NCI-H748 treated with DMSO at 0.1 percent for 48 hours (cell line): ENCODE results near the gene ZGRF1.
"Not testable (repeated sequence)": the region's sequence is repeated elsewhere in the genome, so short reads cannot be mapped to it uniquely, and the experiment has no call there.

ENCODE experiments used
- DNase-seq: peaks from one replicate; lab custom pipeline; 2025; lab: John Stamatoyannopoulos, UW

The ZGRF1 gene

DNA sequence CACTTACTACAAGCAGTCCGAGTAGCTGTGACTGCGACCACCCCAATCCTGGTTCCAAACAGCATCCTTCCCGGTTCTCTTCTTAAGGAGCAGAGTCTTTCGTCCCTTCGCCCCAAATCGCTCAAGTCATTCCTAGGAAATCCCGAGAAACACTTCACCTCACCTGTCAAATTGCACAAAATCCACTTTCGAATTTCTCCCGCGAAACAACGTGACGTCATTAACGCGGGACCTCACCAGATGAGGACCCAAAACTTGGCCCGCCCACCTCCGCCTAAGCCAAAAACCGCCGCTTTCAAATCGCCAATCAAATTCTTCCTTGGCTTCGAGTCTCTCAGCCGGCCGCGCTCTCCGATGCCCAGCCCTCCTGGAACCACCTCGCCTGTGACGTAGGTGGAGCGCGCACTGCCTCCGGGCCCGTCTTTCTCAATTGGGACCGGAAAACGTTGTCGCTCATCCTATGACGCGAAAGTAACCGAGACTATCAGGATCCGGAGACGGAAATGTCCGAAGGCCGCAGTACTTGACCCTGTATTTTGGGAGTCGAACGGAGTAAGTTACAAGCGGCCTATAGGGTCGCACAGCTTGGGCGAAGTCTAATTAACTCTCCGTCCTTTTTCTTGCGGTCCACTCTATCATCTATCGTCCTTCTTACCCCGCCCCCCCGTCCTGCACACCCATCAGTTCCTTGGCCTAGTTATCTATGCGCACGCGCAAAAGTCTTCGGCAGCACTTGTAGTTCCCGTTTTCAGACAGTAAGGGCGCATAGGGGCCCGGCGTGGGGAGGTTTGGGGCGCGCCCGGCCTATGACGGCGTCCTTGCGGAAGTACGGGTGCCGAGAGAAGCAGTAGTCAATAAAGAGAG is at the start of gene ZGRF1, which contains the start of gene LARP7:
ZGRF1 (minus strand) TSS at position 222 of the 864 bp plus-strand sequence. CDS start 3,733 bp downstream, outside the sequence.
LARP7 (plus strand) TSS at position 456 of the 864 bp plus-strand sequence. CDS start 7,527 bp downstream, outside the sequence.
- peak; percentile 95 for DNase-seq

GRCh38 chr4:112680996-112681395 is 44.3 kb upstream of the ZGRF1 start:
- no peak for DNase-seq

DNA sequence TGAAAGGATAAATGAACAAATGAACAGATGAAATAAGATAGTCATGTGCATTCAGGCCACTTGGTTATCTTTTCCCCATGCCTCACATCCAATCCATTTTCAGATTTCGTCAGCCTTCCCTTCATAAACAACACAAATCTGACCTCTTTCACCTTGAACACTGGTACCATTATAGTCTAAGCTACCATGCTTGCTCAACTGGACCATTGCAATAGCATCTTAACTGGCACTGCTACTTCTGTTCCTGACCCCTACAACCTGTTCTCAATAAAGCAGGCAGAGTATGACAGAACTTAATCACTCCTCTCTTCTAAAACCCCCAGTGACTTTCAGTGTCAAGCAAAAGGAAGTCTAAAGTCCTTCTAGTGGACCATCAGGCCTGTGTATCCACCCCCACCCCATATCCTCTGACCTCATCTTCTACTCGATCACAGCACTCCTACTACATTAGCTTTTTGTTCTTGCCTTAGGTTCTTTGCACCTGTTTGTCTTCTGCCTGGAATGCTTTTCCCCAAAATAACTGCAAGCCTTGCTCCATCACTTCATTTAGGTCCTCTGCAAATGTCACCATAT is 40.9 kb upstream of the ZGRF1 start:
- DNase-seq: no peak

DNA sequence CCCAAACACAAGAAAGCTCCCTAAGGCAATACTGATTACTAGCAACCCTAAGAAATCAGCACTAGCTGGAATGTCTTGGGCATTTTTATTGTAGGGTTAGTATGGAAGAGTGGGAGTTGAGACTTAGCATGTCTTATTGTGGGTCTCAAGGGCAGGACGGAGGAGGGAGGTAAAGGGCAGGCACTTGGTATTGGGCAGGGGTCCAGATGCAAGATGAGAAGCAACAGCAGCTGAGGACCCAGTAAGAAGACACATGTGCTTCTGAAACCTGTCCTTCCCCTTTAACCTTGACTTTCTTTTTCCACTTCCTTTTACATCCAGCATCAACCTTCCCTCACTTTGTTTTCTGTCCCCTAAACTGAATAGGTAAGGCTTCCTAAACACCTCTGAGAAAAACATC is 37.7 kb upstream of the ZGRF1 start:
- no peak for DNase-seq

- no peak for DNase-seq
Measured at GRCh38 chr4:112673686-112674085, 37.0 kb upstream of the ZGRF1 start.

GRCh38 chr4:112673076-112673475 is 36.4 kb upstream of the ZGRF1 start:
- DNase-seq: no peak

DNA sequence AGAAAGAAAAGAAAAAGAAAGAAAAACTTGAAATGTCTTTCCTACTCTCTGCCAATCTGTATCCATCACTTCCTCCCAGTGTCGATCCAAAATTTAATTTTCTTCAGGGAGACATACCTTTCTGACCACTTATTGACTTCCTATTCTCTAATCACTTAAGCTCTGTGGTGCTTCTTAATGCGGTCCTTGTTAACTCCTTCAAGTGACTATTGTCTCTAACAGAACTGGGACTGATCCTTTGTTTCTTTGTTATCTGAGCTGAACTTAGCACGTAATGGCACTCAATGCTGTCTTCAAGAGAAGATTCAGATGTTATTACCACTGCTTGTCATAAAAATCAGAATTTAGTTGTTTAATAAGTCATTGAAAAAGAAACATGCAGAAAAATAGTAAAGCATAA is 31.4 kb upstream of the ZGRF1 start:
- no peak for DNase-seq

DNA sequence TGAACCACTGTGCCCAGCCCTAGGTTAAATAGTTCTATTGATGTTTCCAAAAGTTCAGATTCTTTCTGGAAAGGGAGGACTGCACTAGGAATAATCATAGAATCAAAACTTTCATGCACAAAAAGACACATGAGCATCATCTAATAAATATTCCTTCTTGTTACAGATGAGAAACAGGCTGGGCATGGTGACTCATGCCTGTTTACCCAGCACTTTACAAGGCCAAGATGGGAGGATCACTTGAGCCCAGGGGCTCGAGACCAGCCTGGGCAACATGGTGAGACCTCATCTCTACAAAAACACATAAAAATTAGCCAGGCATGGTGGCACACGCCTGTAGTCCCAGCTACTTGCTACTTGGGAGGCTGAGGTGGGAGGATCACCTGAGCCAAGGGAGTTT is 27.9 kb upstream of the ZGRF1 start:
- no peak for DNase-seq

DNA sequence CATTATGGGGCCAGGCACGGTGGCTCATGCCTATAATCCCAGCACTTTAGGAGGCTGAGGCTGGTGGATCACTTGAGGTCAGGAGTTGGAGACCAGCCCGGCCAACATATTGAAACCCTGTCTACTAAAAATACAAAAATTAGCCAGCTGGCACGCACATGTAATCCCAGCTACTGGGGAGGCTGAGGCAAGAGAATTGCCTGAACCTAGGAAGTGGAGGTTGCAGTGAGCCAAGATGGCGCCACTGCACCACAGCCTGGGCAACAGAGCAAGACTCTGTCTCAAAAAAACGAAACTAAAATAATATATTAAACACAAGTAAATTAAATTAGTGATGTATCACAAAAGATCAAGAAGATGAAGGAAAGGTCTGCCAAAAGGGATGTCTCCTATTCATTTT is 19.4 kb upstream of the ZGRF1 start:
- not testable (repeated sequence) for DNase-seq

- DNase-seq: no peak
Measured at GRCh38 chr4:112655270-112655669, 18.6 kb upstream of the ZGRF1 start.

DNA sequence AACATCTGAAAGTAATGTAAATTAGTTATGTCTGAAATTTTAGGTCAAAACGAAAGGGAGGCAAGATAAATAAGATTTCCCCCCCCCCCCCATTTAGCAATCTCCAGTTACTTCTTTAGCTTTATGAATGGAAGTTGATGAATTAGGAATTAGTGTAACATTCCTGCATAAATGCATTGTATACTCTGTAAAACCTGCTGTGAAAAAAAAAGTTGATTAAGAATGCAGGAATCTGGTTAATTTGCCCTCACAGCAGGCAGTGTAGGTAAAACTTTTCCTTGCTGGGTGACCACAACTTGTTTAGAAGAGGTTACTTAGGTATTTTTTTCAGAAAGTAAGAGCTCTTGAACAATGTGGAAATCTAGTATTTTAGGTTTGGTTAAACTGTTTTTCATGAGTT is 15.5 kb upstream of the ZGRF1 start:
- DNase-seq: no peak

GRCh38 chr4:112651641-112652040 is 14.9 kb upstream of the ZGRF1 start:
- no peak for DNase-seq

GRCh38 chr4:112650332-112650731 is 13.6 kb upstream of the ZGRF1 start:
- no peak for DNase-seq

DNA sequence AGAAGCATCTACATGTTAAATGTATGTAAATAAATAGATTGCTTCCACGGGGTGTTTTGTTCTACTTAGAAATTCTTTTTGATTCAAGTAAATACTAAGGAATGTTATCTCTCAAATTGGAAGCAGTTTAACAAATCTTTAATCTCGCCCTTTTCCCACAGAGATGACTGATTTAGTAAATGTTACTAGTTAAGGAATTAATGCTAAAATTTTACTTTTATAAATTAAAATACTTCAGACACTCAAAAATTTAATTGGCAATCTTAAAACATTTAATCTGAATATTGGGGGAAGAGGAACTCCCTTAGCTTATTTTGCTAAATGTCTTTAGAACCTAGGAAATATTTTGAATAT is 12.3 kb upstream of the ZGRF1 start:
- no peak for DNase-seq

DNA sequence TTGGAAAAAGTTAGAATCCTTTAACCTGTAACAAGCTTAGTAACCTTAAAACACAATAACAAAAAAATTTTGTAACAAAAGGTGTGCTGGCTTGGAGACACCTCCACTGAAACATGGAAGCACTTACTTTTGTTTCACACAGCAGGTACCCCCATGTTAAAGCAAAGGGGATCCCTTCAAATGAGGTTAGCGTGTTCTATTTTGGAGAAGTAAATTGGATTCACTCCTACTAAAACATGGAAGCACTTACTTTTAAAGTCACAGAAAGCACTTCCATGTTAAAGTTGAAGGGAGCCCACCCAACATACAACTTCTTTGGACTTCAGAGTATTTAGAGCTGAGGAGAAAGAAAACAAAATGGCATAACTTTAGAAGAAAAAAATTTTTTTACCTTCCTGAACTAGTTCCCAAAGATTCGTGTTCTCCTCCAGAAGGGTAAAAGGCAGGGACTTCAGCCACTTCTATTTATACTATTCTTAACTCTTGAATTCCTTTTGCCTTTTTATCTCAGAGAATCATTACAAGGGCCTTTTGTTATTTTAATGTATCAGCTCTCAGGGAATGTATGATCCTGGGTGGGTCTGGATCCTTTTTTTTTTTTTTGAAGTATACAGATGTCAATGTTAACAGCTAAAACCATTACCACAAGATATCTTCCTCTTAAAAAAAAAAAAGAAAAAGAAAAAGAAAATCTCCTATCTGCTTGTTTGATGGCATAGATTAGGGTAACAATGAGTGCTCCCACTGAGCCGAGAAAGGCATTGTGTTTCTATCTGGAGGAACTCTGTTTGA is 11.8 kb upstream of the ZGRF1 start:
- DNase-seq: no peak

- DNase-seq: no peak
Measured at GRCh38 chr4:112647785-112648184, 11.1 kb upstream of the ZGRF1 start.

- DNase-seq: no peak
Measured at GRCh38 chr4:112646632-112647537, 10.2 kb upstream of the ZGRF1 start.

DNA sequence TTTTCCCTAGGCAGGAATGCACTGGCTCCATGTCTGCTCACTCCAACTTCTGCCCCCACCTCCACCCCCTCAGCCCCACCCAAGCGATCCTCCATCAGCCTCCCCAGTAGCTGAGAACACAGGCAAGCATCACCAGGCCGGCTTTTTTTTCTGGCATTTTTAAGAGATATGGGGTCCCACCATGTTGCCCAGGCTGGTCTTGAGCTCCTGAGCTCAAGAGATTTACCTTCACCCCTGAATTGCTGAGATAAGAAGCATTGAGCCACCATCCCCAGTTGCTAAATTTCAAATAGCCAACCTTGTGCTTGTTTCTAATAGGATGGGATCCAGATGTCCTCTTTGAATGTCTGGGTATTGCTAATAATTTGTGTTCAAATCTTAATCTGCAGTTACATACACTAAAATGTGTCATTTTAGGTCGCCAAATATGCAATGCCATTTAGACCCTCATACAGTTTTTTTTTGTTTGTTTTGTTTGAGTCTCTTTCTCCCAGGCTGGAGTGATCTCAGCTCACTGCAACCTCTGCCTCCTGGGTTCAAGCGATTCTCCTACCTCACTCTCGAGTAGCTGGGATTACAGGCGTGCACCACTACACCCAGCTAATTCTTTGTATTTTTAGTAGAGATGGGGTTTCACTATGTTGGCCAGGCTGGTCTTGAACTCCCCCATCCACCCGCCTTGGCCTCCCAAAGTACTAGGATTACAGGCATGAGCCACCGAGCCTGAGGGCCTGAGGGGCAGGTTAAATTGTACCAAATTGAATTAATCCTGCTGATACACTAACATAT is 9.0 kb upstream of the ZGRF1 start:
- DNase-seq: no peak

DNA sequence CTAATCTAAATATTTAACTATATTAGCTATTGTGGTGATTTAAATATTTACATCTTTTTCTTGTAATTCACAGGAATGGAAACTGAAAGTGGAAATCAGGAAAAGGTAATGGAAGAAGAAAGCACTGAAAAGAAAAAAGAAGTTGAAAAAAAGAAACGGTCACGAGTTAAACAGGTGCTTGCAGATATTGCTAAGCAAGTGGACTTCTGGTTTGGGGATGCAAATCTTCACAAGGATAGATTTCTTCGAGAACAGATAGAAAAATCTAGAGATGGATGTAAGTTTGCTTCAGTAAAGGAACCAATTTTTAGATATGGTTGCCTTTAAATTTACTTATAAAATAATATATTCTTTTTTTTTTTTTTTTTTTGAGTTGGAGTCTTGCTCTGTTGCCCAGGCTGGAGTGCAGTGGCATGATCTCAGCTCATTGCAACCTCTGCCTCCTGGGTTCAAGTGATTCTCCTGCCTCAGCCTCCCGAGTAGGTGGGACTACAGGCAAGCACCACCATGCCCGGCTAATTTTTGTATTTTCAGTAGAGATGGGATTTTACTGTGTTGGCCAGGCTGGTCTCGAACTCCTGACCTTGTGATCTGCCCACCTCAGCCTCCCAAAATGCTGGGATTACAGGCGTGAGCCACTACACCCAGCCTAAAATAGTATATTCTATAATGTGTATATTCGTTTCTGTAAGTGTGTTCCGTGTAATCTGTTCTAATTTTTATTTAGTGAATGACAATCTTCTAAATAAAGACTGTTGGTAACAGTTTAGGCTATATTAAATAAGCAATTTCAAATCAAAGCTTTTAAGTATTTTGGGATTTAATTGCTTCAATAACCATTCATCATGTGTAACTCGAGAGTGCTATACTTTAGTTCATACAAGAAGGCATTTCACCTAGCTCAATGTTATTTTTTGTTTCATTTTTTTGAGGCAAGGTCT is 8.2 kb upstream of the ZGRF1 start:
- DNase-seq: not testable (repeated sequence)

GRCh38 chr4:112642526-112642925 is 5.8 kb upstream of the ZGRF1 start:
- no peak for DNase-seq
